Naive B cell (primary cell): ENCODE results near the gene ANXA11. TPM values are rescaled to one million over a fixed set of nuclear protein-coding genes. Genes with fewer than 3 reads are reported as not detected.
A peak's percentile ranks its signal among the peaks of the same experiment; 100 is the strongest.
"Not testable (repeated sequence)": the region's sequence is repeated elsewhere in the genome, so short reads cannot be mapped to it uniquely, and the experiment has no call there.

Experiments
- ATAC-seq, 2 donors: fragments of 150-1000 bp; cut with Tn5 transposase; 2 replicates each; pipeline ENCODE4 v1.10.0; 2021; ENCODE audit warnings: low read depth in 2 of 2, mild to moderate bottlenecking in 2 of 2, moderate library complexity in 2 of 2
- DNase-seq: peaks from one replicate; pipeline ENCODE4 v3.0.0; 2022
- H3K27ac Mint-ChIP-seq, 6 donors: one replicate each; pipeline ENCODE4 v1.8.0; 2020 to 2022; ENCODE audit warnings: mild to moderate bottlenecking in 6 of 6, mixed read lengths in 6 of 6, moderate library complexity in 5 of 6, inconsistent platforms in 2 of 6
- H3K27me3 Mint-ChIP-seq, 3 donors: one replicate each; pipeline ENCODE4 v1.8.0; 2021 to 2022; ENCODE audit warnings: mixed read lengths in 3 of 3, mild to moderate bottlenecking in 1 of 3
- H3K36me3 Mint-ChIP-seq, 2 donors: one replicate each; pipeline ENCODE4 v1.8.0; 2020 to 2022; ENCODE audit warnings: mixed read lengths in 2 of 2, inconsistent platforms in 1 of 2, mild to moderate bottlenecking in 1 of 2
- H3K4me1 Mint-ChIP-seq, 3 donors: one replicate each; pipeline ENCODE4 v1.8.0; 2020 to 2022; ENCODE audit warnings: mixed read lengths in 3 of 3, inconsistent platforms in 1 of 3, mild to moderate bottlenecking in 1 of 3, moderate library complexity in 1 of 3
- H3K4me3 Mint-ChIP-seq, 8 donors: one replicate each; pipeline ENCODE4 v1.8.0; 2020 to 2022; ENCODE audit warnings: mild to moderate bottlenecking in 8 of 8, mixed read lengths in 8 of 8, moderate library complexity in 8 of 8, inconsistent platforms in 2 of 8
- H3K9me3 Mint-ChIP-seq, 7 donors: one replicate each; pipeline ENCODE4 v1.8.0; 2020 to 2022; ENCODE audit warnings: mixed read lengths in 7 of 7, mild to moderate bottlenecking in 5 of 7, inconsistent platforms in 2 of 7, moderate library complexity in 1 of 7
- polyA plus RNA-seq, 6 donors: library from polyadenylated mRNA; unstranded; fragments of 300-500 nt; fragmentation: Illumina TruSeq; gene quantifications; one replicate each; pipeline ENCODE4 v1.2.3, GENCODE V29; 2021; ENCODE audit warnings: low read depth in 6 of 6

The ANXA11 gene
- polyA plus RNA-seq, 6 donors from 2014 or later, result 146 to 167 (median 157) TPM

DNA sequence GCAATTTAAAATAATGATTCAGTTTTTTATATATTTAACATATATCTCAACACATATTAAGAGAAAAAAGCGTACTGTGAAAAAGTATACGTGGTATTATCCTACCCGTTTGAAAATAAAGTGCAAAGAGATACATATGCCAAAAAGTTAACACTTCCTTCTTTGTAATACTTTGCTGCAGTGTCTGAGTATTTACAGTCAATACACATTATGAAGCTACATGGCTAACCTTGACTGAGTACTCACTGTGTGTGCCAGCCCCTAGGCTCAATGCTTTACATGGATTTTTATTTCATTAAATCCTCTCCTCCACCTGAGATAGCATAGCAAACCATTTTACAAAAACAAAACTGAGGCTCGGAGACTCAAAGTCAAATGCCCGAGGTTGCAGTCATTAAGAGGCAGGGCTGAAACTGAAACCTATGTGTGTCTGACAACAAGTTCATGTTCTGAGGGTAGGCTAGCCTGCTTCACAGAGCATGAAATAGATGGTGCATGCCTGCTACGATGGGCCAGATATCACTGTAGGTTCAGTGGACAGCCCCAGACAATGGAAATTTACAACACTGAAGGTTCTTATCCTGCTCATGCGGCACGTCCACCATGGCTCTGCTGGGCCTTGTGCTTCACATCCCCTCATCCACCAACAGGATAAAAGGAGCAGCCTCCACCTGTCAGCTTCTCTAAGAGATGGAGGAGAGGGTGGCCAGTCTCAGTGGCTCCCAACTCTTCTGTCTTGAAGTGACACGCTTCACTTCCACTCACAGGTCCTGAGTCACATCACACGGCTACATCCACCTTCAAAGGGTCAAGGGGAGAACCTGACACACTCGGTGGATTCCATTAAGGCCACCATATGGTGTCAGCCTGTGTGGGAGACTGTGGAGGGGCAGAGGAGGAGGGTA is 29.2 kb upstream of the ANXA11 start:
- DNase-seq, H3K4me1 Mint-ChIP-seq, H3K27me3 Mint-ChIP-seq, H3K27ac Mint-ChIP-seq, H3K4me3 Mint-ChIP-seq, H3K36me3 Mint-ChIP-seq: not testable (repeated sequence)
- peaks cover 0 to 12% (median 5%) of the 10 kb centered on the region in 7 donors for H3K9me3 Mint-ChIP-seq
- ATAC-seq, result peak; percentile 45 to 64

DNA sequence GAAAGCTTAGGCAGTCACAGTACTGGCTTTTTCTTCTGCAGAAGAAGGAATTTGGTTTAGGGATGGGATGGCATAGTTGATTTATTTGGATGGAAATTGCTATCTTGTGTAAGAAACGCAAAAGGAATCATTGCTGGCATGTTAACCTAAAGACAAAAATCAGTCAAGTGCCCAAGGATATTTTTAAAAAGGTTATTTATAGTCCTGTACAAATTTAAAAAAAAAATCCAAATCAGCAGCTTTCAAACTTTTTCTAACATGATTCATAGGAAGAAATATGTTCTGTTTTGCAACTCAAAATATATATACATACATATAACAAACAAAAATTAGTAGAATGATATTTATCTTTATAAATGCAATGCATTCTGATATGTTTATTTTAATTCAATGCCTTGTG is 28.5 kb upstream of the ANXA11 start:
- not testable (repeated sequence) for H3K4me3 Mint-ChIP-seq, H3K36me3 Mint-ChIP-seq, H3K27ac Mint-ChIP-seq, H3K4me1 Mint-ChIP-seq, DNase-seq, H3K27me3 Mint-ChIP-seq, ATAC-seq
- peaks cover 0 to 12% (median 5%) of the 10 kb centered on the region in 7 donors for H3K9me3 Mint-ChIP-seq

DNA sequence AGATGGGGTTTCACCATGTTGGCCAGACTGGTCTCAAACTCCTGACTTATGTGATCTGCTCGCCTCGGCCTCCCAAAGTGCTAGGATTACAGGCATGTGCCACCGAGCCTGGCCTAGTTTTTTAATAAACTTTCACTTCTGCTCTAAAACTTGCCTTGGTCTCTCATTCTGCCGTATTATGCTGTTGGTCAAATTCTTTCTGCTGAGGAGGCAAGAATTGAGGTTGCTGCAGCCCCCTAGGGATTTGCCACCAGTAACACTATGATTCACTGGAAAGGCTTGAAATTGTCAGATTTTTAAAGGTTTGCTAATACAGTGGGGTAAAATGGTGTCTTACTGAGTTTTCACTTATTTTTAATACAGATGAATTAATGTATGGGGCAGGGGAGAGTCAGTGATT is 21.4 kb upstream of the ANXA11 start:
- peak overlapping the region in 1 of 6 donors; percentile 21 for H3K27ac Mint-ChIP-seq
- H3K4me3 Mint-ChIP-seq, H3K36me3 Mint-ChIP-seq, DNase-seq, H3K27me3 Mint-ChIP-seq, H3K4me1 Mint-ChIP-seq, H3K9me3 Mint-ChIP-seq: not testable (repeated sequence)
- ATAC-seq, result peak in 1 of 2 donors; percentile 20

DNA sequence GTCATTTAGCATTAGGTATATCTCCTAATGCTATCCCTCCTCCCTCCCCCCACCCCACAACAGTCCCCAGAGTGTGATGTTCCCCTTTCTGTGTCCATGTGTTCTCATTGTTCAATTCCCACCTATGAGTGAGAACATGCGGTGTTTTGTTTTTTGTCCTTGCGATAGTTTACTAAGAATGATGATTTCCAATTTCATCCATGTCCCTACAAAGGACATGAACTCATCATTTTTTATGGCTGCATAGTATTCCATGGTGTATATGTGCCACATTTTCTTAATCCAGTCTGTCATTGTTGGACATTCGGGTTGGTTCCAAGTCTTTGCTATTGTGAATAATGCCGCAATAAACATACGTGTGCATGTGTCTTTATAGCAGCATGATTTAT is 17.7 kb upstream of the ANXA11 start:
- H3K9me3 Mint-ChIP-seq, H3K4me1 Mint-ChIP-seq, H3K4me3 Mint-ChIP-seq, H3K27ac Mint-ChIP-seq, H3K27me3 Mint-ChIP-seq, H3K36me3 Mint-ChIP-seq, DNase-seq: not testable (repeated sequence)
- peak; percentile 16 to 35 for ATAC-seq

DNA sequence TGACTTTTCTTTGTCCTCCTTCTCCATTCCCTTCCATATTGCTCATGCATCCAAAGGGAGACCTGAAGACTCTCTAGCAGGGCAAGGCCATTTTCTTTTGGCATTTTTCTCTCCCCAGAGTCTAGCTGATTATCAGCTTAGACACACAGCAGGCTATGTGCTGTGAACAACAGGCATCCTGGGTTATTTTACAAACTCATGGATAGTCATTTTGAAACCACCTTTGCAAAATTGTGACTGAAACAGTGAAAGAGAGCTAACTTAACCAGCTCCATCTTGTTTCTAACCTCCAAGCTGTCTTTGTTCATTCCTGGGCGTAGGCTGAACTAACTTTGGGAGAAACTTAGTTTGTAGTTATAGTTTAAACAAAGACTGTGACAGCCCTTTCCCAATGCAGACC is 13.5 kb upstream of the ANXA11 start:
- not testable (repeated sequence) for H3K9me3 Mint-ChIP-seq

DNA sequence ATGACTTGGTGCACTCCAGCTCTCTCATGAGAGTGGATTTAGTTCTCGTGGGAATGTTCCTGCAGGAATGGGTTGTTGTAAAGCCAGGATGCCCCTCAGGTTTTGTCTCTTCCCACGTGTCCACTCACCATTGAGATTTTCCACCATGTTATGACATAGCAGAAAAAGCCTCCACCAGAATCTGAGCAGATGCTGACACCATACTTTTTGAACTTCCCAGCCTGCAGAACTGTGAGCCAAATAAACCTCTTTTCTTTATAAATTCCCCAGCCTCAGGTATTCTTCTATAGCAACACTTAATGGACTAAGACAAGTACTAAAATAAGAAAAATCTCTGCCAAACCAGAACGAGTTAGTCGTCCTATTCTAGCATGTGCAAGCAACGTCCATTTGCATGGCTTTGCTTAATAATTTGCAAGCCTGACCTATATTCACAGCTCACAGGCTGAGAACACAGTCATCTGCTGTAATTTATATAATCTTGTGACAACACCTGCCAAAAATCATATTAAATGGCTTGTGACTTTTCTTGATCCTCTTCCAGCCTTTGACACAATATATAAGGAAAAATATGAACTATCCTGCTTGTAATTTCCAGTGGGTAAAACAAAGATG is 9.1 kb upstream of the ANXA11 start:
- not testable (repeated sequence) for DNase-seq, H3K4me3 Mint-ChIP-seq, H3K9me3 Mint-ChIP-seq, H3K27ac Mint-ChIP-seq, H3K4me1 Mint-ChIP-seq, H3K36me3 Mint-ChIP-seq, ATAC-seq
- H3K27me3 Mint-ChIP-seq, result peaks cover 0 to 19% (median 0%) of the 10 kb centered on the region in 3 donors

More for the DNA sequence above, 13.5 kb upstream of the ANXA11 start:
- not testable (repeated sequence) for H3K4me1 Mint-ChIP-seq, H3K27ac Mint-ChIP-seq, DNase-seq, H3K27me3 Mint-ChIP-seq, H3K36me3 Mint-ChIP-seq, ATAC-seq, H3K4me3 Mint-ChIP-seq

DNA sequence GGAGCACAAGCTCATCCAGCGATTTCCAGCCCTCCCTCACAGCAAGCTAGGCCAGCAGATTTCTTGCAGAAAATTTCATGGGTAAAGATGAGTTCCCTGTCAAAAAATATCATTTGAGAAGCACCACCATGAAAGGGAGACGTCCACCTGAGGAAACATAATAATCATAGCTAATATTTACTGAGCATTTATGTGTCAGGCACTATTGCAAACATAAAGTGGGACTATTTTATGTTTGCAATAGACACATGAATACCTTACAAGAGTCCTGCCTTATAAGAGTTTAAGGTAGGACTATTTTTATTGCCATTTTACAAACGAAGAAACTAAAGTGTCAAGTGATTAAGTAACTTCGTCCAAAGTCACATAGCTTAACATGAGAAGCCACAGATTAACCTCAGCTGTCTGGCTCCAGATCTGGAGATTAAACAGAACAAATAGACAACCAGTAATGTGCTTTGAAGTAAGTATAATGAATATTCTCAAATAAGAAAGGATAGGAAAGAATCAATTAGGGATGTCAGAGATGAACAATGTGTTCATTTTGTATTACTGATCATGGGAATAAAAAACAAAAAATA is 7.3 kb upstream of the ANXA11 start:
- H3K36me3 Mint-ChIP-seq, ATAC-seq, H3K4me1 Mint-ChIP-seq, H3K4me3 Mint-ChIP-seq, H3K27ac Mint-ChIP-seq, H3K9me3 Mint-ChIP-seq, DNase-seq: not testable (repeated sequence)
- H3K27me3 Mint-ChIP-seq, result peaks cover 0 to 19% (median 0%) of the 10 kb centered on the region in 3 donors

DNA sequence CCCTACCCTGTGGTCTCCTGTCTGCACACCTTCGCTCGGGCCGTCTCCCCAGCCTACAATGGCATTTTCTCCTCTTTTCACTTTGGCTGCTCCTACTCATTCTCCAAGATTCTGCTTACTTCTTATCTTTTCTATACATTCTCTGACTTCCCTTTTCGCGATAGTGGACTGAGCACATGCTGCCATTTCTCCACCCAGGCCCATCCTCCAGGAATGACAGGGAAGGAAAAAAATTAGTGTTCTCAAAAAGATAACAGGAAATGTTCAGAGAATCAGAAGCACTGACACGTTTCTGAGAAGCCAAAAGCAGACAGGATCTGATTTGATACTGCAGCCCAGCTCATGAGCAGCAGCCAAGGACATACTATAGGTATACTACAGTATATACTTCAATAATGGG is 6.4 kb upstream of the ANXA11 start:
- no peak for ATAC-seq
- Mint-ChIP-seq H3K27me3 (peaks cover 0 to 19% (median 0%) of the 10 kb centered on the region in 3 donors), H3K27ac (no peak overlapping the region), H3K9me3 (no peaks in the 10 kb centered on the region), H3K4me3 (peak overlapping the region in 1 of 8 donors; percentile 24), H3K36me3 (no peaks in the 10 kb centered on the region), H3K4me1 (peaks cover 0 to under 1% (median 0%) of the 10 kb centered on the region in 3 donors)
- no peak for DNase-seq

DNA sequence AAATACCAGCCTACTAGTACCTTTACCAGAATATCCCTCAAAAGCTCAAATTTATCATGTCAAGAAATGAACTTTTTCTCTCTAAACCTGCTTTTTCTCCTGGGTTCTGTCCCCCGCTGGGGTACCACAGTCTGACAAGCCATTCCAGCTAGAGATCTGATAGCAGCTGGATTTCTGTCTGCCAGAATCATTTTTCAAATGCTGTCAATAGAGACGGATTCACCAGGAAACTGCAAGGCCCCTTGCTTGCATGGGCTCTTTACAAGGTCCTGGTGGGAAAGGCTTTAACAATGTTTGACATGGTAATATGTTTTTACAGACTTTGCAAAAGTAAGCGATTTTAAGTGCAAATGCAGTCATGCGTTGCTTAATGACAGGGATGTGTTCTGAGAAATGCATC is 4.9 kb upstream of the ANXA11 start:
- H3K27ac Mint-ChIP-seq, result peak overlapping the region in 1 of 6 donors; percentile 12
- no peaks in the 10 kb centered on the region for H3K9me3 Mint-ChIP-seq
- H3K36me3 Mint-ChIP-seq, result no peaks in the 10 kb centered on the region
- ATAC-seq (no peak), DNase-seq (no peak)
- peaks cover 6 to 13% (median 8%) of the 10 kb centered on the region in 3 donors for H3K4me1 Mint-ChIP-seq
- peaks cover 0 to 13% (median 0%) of the 10 kb centered on the region in 3 donors for H3K27me3 Mint-ChIP-seq
- no peak overlapping the region for H3K4me3 Mint-ChIP-seq

DNA sequence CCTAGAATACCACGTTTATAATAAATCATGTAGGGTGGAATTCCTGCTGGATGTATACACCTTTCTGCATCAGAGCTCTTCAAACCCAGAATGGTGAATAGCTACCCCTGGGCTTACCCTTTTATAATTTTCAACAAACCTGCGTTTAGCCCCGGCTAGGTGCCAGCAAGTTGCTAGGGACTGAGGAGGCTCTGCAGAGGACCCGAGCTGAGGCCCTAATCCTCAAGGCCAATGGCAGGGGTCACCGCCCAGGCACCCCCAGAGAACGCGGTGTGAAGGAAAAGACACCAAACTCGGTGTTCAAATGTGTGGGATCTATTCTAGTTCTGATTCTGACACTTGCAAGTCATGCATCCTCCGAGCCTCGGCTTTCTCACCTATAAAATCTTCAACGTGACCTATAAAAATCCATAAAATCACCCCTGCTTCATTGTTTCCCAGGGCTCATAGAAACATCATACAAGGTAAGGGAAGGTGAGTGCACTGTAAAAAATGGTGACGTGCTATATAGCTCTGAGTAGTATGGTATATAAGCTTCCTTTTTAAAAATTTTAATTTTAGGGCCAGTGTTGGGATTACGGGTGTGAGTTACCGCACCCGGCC is 2.5 kb upstream of the ANXA11 start:
- Mint-ChIP-seq H3K27me3 (peaks cover 0 to 13% (median 0%) of the 10 kb centered on the region in 3 donors), H3K36me3 (no peaks in the 10 kb centered on the region), H3K4me1 (peaks cover 23 to 30% (median 25%) of the 10 kb centered on the region in 3 donors), H3K9me3 (no peaks in the 10 kb centered on the region), H3K4me3 (peak overlapping the region in 4 of 8 donors; percentile 11 to 80 (median 12)), H3K27ac (peak overlapping the region in 2 of 6 donors; percentile 4 to 34)
- DNase-seq (no peak), ATAC-seq (no peak)

DNA sequence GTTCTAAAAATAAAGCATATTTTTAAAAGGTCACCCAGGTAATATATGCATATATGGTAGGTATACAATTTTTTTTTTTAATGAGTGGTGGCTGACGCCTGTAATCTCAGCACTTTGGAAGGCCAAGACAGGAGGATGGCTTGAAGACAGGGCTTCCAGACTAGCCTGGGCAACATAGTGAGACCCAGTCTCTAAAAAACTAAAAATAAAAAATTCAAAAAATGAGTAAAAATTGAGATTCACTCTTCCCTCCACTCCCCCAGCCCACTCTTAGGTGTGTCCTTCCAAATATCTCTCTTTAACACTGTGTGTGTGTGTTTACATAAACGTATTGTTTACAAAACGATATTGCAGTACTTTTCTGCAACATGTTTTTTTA is 929 bp upstream of the ANXA11 start:
- H3K27ac Mint-ChIP-seq, result peak overlapping the region; percentile 83 to 98 (median 96)
- ATAC-seq (no peak), DNase-seq (no peak)
- peaks cover 0 to 4% (median 0%) of the 10 kb centered on the region in 3 donors for H3K27me3 Mint-ChIP-seq
- peak overlapping the region; percentile 56 to 96 (median 92) for H3K4me3 Mint-ChIP-seq
- peaks cover 37 to 46% (median 41%) of the 10 kb centered on the region in 3 donors for H3K4me1 Mint-ChIP-seq
- H3K9me3 Mint-ChIP-seq, result no peaks in the 10 kb centered on the region
- no peaks in the 10 kb centered on the region for H3K36me3 Mint-ChIP-seq

DNA sequence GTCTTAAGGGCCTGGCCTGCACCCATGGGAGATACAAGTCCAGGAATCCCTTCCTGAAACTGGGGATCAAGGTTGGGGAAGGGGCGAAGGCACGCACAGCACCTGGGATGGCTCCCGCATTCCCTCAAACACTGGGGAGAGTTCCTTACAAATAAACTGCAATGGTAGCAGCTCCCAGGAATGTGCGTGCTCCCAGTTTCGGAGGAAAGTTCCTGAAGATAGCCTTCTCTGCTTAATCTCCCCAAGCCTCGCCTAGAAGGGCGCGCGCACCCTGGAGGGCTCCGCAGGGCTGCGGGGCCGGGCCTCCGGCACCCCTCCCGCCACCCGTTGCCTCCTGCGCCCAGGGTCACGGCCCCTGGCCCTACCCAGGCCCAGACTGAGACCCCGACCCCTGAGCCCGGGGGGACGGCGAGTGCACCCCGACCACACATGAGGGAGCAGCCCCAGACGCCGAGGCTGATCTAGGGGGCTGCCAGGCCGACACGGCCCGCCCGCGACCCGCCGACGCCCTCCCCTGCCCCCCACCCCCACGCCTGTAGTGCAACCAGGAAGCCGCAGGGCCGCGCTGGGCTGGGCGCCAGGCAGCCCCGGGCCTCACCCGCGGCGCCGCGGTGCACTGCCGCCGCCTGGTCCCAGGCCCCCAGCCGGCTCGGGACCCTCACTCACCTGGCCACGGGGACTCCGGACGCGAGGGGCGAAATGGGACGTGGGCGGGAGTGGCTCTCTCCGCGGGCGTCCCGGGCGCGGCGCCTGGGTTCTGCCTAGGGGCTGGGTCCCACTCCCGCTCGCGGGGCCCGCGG is 460 bp downstream of the ANXA11 start:
- Mint-ChIP-seq H3K4me3 (peak overlapping the region; percentile 83 to 97 (median 94)), H3K27me3 (no peaks in the 10 kb centered on the region), H3K27ac (peak overlapping the region in 5 of 6 donors; percentile 79 to 95 (median 92)), H3K9me3 (no peaks in the 10 kb centered on the region), H3K36me3 (no peaks in the 10 kb centered on the region), H3K4me1 (peaks cover 43 to 59% (median 52%) of the 10 kb centered on the region in 3 donors)
- DNase-seq (no peak), ATAC-seq (peak; percentile 58)
